Posterior vena cava (tissue), 2 donors: ENCODE results near the gene HOXB9. TPM values are rescaled to one million over a fixed set of nuclear protein-coding genes. Genes with fewer than 3 reads are reported as not detected.

Experiments
- DNase-seq: peaks from one replicate; pipeline ENCODE4 v3.0.0-alpha.2; 2020; ENCODE audit warnings: low spot score
- intact Hi-C, 2 donors: fragments of 100-400 bp; cut with DNase I; formaldehyde crosslinking; loops; one replicate each; pipeline versions ENCODE4 v1.14.1 to v1.14.2; 2022 to 2023
- total RNA-seq, 2 donors: library from RNA; stranded (reverse); fragmentation: NEBNext Ultra II Directional; extraction: Animal tissue kit (Norgen Biotek cat#: 25700); gene quantifications; one replicate each; pipeline ENCODE4 v1.2.1, GENCODE V29; 2021
- donor health status: DM: yes; HTN: yes; CAD: no.
- donor health status: DM: yes; HTN: yes; CAD: no.

The HOXB9 gene
- total RNA-seq, 2 donors from 2014 or later: 0.24 TPM; not detected in 1

DNA sequence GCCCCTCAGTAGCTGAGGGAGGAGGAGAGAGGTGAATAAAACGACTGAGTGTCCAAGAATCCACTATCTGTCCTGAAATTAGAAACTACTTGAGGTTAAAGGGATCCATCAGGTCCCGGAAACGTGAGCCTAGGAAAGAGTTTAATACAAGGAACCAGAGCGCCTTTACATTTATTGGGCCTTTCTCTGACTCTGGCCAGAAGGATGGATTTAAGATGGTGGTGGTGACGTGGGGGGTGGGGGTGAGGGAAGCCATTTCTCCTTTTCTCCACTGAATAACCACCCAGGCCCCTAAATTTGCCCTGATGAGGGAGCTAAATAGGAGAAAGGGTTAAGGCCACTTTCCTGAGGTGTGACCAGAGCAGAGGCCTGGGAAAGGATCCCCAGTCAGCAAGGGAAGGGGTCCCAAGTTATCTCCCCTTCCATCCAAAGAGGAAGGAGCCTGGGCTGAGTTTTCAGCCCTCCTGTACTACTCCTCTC is 1.0 kb upstream of the HOXB9 start:
- intact Hi-C loops: no loop called here
- DNase-seq: no peak

DNA sequence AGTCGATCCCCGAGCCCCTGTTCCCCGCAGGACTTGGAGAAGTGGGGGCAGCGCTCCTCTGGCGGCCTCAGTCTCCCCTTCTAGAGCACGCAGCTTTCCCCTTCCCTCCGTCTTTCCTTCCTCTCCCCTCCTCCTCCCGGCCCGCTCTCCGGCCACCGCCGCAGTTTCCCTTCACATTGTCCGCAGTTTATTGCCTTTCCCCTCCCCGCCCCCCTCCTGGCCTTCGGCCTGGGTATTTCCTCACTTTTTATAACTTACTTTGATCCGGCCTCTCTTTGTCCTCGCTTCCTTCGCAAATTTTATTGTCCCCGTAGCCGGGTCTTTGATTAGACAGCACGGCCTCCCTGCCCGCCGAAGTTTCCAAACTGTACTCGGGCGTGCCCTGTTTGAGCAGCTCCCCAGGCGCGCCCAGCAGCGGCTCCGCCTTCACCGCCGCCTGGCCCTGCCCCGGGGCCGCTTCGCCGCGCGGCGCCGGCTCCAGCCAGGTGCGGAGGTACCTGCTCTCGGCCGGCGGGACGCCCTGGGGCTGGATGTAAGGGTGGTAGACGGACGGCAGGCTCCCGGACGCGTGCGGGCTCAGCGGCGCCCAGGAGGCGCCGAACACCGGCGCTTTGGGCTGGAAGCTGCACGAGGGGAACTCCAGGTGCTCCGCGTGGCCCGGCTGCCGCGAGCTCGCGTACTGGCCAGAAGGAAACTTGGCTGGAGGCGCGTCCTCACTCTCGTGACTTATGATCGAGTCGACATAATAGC is 488 bp downstream of the HOXB9 start:
- intact Hi-C loops: no loop called here
- no peak for DNase-seq

DNA sequence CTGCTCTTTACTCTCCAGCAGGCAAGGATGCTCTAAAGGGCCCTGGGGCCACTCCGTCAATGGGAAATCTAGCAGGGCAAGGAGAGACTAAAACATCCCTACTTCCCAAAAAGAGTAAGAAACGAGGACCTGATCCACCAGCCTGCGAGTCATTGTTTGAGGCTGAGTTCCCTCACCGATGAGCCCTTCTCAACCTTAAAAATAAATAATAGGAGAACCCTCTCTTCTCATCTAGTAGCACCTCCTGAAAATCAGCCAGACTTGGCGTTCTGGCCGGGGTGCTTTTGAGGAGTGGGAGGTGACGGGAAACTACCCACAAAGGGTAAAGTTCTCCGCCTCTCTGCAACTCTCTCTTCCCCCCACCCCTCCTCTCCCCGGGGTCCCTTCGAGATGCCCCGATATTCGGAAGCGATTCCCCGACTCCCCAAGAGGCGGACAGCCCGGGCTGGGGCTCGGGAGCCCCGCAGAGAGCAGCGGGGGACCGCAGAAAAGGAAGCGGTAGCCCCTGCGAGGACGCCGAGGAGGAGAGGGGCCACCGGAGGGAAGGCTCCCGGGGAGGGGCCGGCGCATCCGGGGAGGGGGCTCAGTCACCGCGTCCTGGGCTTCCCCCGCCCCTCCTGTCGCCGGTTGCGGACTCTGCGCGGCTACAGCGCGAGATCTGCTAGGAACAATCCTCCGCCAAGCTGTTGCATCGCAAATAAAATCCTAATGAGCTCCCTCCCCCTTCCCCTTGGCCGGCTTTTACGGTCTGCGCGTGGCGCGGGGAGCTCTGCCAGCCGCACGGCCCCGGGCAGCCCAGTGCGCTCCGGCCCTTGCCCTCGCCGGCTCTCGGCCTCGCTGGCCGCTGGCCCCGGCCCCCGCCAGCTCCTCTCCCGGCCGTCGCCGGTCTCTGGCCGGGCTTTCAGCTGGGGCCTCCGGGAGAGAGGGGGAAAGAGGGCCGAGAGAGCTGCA is 1.3 kb downstream of the HOXB9 start:
- no peak for DNase-seq
- intact Hi-C loops: no loop called here

DNA sequence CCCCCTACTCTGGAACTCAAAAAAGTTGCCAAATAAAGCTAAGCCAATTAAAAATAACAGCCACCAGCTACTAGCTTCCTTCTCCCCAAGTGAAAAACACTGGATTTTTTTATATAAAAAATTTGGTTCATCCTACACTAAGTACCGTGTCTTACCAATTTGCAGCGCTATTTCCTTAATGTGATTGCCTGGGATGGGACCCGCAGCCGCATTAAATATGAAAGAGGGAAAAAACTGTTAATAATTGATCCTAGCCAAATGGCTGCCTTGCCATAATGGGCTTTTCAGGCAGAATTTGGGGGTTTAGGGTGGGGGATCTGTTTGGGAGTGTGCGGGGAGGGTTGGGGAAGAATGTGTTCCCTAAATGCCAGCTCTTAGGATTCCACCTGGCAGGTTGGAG is 2.0 kb downstream of the HOXB9 start:
- intact Hi-C loops: no loop called here

DNA sequence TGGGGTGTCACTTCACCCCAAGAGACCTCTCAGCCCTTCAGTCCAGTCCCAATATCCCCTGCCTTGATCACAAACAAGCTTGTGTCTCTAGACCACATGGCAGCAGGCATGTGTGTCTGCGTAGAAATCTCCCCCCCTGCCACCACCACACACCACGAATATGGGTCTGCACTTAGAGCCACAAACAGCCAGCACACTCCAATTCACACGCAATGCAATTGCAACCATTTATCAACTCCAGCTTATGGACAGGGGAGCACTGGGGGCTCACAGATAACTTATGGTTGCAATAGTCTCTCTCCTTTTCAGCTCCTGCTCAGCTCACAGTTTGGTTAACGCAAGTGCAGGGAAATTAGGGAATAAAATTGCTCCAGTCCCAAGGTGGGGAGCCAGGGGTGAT is 2.6 kb downstream of the HOXB9 start:
- DNase-seq: no peak
- intact Hi-C loops: no loop called here

More for the DNA sequence above, 2.0 kb downstream of the HOXB9 start:
- no peak for DNase-seq

DNA sequence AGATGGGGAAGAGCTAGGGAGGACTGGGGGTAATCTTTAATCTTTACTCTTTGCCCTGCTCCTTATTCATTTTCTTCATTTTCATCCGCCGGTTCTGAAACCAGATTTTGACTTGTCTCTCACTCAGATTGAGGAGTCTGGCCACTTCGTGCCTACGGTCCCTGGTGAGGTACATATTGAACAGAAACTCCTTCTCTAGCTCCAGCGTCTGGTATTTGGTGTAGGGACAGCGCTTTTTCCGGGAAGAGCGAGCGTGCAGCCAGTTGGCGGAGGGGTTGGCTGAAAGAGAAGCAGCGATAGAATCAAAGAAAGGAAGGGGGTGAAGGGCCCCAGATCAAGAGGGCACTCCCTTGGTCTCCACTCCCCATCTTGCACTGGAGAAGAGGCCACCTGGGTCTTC is 3.3 kb downstream of the HOXB9 start:
- intact Hi-C loops: no loop called here
- DNase-seq: no peak

DNA sequence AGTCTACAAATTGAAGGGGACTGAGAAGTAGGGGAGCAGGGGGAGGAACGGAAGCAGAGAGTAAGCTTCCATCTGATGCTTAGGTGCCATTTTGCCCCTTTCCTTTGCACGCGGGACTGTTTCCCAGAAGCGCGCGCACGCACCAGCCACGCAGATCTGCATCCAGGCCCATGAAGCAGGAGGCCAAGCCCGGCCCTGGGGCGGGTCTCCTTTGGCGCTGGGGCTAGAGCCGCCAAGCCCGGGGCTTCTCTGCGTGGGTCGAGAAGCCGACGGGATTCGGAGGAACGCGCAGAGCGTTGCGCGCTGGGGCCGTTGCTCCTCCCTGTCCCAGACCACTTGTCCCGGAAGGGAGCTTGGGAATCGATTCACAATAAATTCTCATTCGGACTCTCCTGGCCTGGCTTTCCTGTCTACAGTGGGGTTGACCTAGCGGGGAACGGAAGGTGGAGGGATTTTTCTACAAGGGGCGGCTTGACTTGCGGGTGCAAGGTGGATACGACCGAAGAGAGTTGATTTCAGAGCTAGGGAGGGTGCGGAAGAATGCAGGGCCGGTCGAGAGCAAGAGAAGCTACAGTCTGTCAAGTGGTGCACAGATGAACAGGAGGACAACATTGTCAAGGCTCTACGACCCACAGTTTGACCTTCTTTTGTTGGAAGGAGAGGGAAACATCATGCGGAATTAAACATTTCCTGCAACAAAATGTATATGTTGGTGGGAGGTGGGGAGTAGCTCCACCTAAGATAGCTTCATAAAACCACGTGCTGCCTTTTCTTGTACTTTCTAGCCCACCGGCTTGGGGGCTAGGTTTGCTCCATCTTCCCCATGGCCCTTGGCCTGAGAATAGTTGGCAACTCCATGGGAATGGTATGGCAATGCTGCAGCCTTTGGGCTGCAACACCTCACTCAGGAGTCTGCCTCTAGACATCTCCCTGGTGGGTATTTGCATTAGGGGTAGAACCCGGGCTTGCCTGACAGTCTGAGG is 4.5 kb downstream of the HOXB9 start:
- intact Hi-C loops: no loop called here
- DNase-seq: no peak

DNA sequence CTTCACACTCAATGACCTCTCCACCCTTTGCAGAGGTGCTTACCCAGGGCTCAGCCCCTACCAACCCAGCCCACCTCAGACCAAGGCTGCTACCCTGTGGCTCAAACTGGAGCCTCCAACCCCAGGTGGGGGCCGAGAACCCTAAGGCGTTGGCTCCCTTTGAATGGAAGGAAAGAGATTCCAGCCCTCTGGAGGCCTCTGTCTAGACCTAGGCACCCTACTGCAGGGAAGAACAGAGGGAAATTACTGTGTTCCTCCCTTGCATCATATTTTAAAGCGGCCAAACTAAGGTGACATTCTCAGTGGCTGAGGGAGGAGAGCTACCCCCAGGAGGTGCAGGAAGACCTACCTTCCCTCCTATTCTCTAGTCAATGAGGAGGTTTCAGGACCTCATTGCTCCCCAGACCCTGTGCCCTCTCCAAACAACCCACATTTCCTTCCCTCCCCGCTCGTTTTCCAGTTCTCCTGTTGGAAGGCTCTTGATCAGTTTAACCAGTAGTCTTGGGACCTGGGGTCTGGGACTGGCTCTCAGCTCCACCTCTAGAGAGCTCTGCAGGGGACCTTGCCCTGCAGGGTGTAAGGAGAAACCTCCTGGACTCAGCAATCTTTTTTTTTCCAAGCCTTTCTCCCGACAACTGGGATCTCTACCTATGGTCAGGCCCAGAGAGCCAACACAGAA is 5.6 kb downstream of the HOXB9 start:
- intact Hi-C loops: no loop called here
- no peak for DNase-seq

DNA sequence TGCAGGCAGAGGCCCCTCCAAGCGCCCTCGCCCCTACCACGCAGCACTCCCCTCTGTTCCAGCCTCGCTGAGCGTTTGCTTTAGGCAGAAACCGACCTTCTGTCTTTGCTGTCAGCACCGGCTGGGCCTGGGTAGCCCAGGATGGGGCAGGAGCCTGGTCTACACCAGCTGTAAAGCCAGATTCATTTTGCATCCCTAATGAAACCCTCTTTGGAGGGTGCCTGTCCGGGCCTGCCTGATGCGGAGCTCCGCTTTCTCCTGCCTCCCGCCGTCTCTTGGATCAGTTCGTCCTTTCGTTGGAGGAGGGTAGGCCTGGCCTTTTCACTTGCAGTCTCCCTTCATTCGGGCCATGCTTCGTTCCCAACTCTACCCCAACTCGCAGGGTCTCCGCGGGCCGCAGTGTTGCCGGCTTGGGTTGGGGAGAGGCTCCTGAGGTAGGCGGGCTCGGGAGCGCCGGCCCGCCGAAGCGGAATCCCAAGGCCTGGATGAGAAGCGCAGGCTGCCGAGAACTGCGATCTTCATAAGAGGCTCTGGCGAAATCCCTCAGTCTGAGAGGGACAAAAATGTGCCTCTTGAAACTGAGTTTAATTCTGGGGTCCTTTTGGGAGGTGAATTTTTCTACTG is 6.2 kb downstream of the HOXB9 start:
- intact Hi-C loops: no loop called here
- DNase-seq: no peak

DNA sequence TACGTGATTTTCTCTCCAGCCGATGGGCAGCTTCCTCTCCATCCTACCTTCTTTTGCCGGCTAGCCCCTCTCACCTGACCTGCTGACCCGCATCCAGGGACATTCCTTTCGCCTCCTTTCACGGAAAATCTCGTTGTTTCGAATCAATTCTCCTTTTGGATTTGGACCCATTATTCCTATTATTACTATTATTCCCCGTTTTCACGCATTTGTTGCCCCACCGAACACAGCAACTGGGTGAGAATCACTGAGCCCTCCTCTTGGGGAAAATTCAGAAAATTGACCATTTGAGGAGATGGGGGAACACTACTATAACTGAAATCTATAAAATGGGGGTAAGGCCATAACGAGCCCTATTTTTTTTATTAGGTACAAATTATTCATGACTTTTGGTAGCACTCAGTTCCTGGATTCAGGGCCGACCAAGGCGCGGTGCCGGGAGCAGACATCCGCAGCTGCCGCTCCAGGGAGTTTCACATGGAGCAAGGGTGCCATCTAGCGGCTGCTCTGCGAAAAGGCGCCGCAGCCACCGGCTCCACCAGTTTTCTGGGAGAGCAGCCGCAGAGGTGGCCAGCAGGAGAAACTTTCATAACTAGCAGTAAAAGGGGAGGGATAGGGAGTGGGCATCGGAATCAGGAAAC is 7.8 kb downstream of the HOXB9 start:
- DNase-seq: peak; percentile 96
- intact Hi-C loops: no loop called here

DNA sequence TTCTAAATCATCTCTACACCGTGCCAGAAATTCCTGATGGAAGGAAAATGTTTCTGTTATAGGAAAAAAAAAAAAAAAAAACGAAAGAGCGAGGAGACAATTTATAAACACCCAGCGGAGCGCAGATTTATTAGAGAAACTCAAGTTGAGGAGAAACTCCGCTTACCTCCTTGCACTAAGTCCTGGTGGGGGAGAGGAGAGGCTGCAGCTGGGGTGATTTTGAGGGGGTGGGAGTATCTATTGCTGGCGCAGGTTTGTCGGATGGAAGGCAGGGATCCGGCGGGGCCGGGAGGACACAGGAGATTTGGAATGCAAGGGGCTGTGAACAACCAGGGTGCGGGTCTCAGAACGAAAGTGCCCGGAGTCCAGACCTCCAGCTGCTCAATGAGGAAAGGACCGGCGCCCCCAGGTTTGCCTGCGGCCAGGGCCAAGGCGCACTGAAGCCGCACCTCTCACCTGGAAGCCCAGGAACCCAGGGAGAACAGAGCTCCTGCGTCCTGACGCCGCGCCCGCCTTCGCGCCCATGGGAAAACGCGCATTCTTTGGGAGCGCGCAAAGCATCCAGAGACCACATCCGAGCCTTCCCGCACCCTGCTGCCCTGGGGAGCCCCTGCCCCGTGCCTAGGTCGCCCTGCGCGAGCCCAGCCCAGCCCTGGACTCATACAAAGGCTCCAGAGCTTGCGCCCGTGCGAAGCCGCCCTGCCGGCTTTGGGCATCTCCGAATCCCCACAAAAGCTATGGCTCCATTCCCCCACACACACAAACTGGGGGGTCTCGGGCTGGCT is 8.5 kb downstream of the HOXB9 start:
- intact Hi-C loops: no loop called here
- no peak for DNase-seq

DNA sequence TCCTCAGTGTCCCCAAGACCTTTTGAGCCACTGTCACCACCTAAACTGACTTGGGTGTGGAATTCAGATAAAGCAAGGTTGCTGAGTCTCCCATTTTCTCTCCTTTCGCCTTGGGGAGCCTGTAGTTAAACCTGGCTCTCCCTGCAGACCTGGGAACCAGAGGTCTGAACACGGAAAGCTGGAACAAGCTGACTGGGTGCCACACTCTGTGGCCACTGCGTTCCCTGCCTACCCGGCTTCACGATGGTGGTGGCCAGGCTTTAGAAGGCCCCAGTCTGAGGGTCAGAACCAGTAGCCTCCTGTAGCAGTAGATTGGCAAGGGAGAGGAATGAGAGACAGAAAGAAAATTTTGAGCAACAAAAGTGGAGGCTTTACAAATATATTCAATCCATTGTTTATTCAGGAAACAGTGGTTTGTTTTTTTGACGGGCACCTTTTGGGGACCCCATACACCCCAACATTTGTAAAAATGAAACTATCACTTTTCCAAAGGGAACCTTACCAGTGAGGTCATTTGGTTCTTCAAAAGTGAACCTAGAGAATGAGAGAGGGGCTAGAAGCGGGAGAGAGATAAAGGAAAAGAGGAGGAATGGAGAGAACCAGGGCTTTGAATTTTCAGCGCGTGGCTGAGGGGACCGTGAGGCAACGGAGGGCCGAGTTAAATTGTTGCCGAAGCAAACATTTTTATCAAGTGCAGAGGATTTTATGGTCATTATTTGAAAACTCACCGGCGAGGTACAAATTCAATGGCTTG is 9.3 kb downstream of the HOXB9 start:
- DNase-seq: no peak
- intact Hi-C loops: no loop called here

DNA sequence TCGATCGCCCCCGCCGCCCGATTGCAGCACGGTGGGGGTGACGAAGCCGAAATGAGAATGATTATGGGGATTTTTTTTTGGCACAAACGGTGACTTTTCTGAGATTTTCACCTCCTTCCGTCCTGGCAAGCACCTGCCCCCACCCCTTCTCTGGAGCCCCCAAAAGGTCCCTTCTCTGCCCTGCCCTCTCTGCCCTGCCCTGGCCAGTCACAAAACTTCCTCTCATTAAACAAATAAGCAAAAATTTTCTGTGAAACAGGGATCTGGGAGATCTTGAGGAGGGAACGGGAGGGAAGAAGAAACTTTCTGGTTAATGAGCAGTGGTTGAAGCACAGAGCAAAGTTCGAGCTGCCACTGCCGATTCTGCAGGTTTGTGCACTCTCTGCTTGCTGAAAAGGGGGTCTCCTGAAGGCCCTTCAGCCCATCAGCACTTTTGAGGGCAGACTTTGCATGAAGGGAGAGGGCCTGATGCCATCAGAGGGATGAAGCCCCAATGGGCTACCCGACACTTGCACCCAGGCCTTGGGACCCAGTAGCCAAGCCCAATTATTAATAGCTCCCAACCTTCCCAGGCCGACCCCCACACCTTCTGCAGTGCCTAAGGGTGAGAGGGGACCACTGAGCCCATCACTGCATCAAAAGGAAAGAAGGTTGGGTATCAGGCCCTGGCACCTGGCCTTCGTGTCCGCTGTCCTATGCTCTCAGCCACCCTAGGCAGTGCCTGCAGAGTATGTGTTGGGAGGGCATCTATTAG is 10.0 kb downstream of the HOXB9 start:
- intact Hi-C loops: no loop called here
- DNase-seq: no peak

DNA sequence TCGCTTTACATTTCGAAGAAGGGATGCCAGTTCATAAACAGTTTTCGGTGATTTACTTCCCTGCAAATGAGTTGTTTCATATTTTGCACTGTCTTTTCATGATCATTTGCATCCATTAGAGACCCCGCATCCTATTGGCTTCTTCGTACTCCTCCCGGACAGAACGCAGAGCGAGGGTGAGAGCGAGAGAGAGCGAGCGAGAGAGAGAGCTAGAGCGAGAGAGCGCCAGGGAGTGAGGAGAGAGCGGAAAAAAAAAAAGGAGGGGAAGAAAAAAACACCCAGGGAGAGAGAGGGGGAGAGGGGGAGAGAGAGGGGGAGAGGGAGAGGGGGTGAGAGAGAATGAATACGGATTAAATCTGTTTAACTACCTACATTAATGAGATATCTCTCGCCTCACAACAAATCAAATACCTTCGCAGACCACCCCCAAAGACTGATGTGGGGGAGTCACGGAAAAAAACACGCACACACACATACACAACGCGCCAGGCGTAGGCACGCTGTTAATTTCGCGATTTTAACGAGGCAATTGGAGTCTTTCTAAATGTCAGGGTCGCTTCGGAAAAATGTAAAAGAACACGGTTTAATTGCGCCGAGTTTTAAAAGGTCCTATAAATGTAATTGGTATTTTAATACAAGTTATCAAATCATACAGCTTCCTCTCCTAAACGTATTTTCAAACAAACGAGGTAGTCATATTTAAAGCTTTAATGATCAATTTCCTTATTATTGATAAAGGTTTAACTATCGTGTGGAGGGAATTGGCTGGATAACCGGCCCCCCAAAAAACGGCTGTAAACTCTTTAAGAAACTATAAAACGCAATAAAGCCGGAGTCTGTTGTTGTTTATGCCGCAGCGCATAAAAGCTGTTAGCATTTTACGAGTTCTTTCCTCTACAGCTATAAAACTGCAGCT is 10.9 kb downstream of the HOXB9 start, which contains the start of gene HOXB8:
Gene HOXB8 (minus strand): TSS at position 246 of the 916 bp plus-strand sequence. CDS start 588 bp downstream, outside the sequence.
- no peak for DNase-seq
- intact Hi-C loops: no loop called here
